K562 (cell line): ENCODE data around the gene ZBTB22. TPM values are rescaled to one million over a fixed set of nuclear protein-coding genes. Genes with fewer than 3 reads are reported as not detected.

Source experiments
- CUX1 ChIP-seq: fragments of 200-800 bp; sonication (Bioruptor generic); IDR thresholded peaks from 2 replicates; pipeline ENCODE4 v1.6.1; 2016; ENCODE audit warnings: missing genetic modification characterization, missing compliant biosample characterization
- E2F3 ChIP-seq: fragments of 250-450 bp; sonication (Bioruptor Pico); IDR thresholded peaks from 2 replicates; pipeline ENCODE4 v1.4.0; 2020; ENCODE audit warnings: mild to moderate bottlenecking
- HIVEP1 ChIP-seq: fragments of 250-450 bp; sonication (Bioruptor Pico); IDR thresholded peaks from 2 replicates; pipeline ENCODE4 v1.4.0; 2020; ENCODE audit warnings: mild to moderate bottlenecking
- MTA3 ChIP-seq: fragments of 450-650 bp; formaldehyde crosslinking; IDR thresholded peaks from 2 replicates; pipeline ENCODE4 v1.6.1; 2017; ENCODE audit warnings: mild to moderate bottlenecking, borderline replicate concordance
- NFIC ChIP-seq: fragments of 450-650 bp; IDR thresholded peaks from 2 replicates; pipeline ENCODE4 v1.6.1; 2017; ENCODE audit warnings: mild to moderate bottlenecking, inconsistent platforms
- PHF21A ChIP-seq: fragments of 450-650 bp; IDR thresholded peaks from 2 replicates; pipeline ENCODE4 v1.6.1; 2017; ENCODE audit warnings: low read depth, borderline replicate concordance
- RFX7 ChIP-seq: fragments of 250-450 bp; sonication (Bioruptor Pico); IDR thresholded peaks from 2 replicates; pipeline ENCODE4 v1.5.1; 2021; ENCODE audit warnings: mild to moderate bottlenecking
- STAT5B ChIP-seq: fragments of 250-450 bp; sonication (Bioruptor Pico); IDR thresholded peaks from 2 replicates; pipeline ENCODE4 v1.8.0; 2021; ENCODE audit warnings: mild to moderate bottlenecking, inconsistent platforms
- ZNF24 ChIP-seq: fragments of 450-650 bp; IDR thresholded peaks from 2 replicates; pipeline ENCODE4 v1.6.1; 2016
- ZNF695 ChIP-seq: fragments of 450-650 bp; formaldehyde crosslinking; IDR thresholded peaks from 2 replicates; pipeline ENCODE4 v1.4.0; 2020; ENCODE audit warnings: mild to moderate bottlenecking, moderate library complexity
- ZNF780A ChIP-seq: fragments of 250-450 bp; sonication (Bioruptor Pico); IDR thresholded peaks from 2 replicates; pipeline ENCODE4 v1.5.0; 2021; ENCODE audit warnings: mild to moderate bottlenecking
- polyA plus RNA-seq, 8 experiments: library from polyadenylated mRNA; depleted of rRNA in 4 of 8; stranded (reverse) in 5 of 8; unstranded in 3 of 8; fragments of >200 nt; fragmentation: Nextera tagmentation in 2 of 8; fragmentation: Illumina TruSeq in 1 of 8; extraction: Ambion mirVana in 2 of 8; extraction: Trizol in 1 of 8; gene quantifications; 2 replicates each; pipeline versions ENCODE4 v1.2.1 to v1.2.3, GENCODE V29; 2011 to 2014; ENCODE audit warnings: inconsistent platforms in 1 of 8, missing spikeins in 1 of 8
- total RNA-seq, 7 experiments: library from RNA; depleted of rRNA in 6 of 7; stranded (reverse); fragments of >200 nt in 6 of 7; fragmentation: Illumina TruSeq in 2 of 7; extraction: Trizol in 2 of 7; gene quantifications; 2 replicates each; pipeline versions ENCODE4 v1.2.1 to v1.2.3, GENCODE V29; 2011 to 2021; ENCODE audit warnings: low replicate concordance in 1 of 7
- TF ChIP-seq, protein P1 (sequence below): IDR thresholded peaks from 2 replicates; pipeline ENCODE4 v1.6.1; 2016; ENCODE audit warnings: missing genetic modification characterization, missing compliant biosample characterization
- TF ChIP-seq, protein P2 (sequence below), 2 experiments: IDR thresholded peaks; 2 replicates each; pipeline ENCODE4 v1.6.1; 2011; ENCODE audit warnings: borderline replicate concordance in 1 of 2, control low read depth in 1 of 2, low read depth in 1 of 2, low read length in 1 of 2, mild to moderate bottlenecking in 1 of 2, mixed read lengths in 1 of 2, moderate library complexity in 1 of 2; ENCODE audit not compliant: insufficient read depth in 1 of 2, insufficient read length in 1 of 2, poor library complexity in 1 of 2, severe bottlenecking in 1 of 2; ENCODE audit errors: extremely low read depth in 1 of 2
- TF ChIP-seq, protein P3 (sequence below): fragments of 250-450 bp; sonication (Bioruptor Pico); IDR thresholded peaks from 2 replicates; pipeline ENCODE4 v1.4.0; 2020; ENCODE audit warnings: mild to moderate bottlenecking, moderate library complexity, borderline replicate concordance
- TF ChIP-seq, protein P4 (sequence below): fragments of 450-650 bp; IDR thresholded peaks from 2 replicates; pipeline ENCODE4 v1.6.1; 2016; ENCODE audit warnings: antibody characterized with exemption

The ZBTB22 gene
- total and polyA plus RNA-seq, 9 of the 15 experiments (the other 6 are each of a cell fraction or from before 2014, with no cell fraction given): 0.21 to 11.9 (median 7.1) TPM

DNA sequence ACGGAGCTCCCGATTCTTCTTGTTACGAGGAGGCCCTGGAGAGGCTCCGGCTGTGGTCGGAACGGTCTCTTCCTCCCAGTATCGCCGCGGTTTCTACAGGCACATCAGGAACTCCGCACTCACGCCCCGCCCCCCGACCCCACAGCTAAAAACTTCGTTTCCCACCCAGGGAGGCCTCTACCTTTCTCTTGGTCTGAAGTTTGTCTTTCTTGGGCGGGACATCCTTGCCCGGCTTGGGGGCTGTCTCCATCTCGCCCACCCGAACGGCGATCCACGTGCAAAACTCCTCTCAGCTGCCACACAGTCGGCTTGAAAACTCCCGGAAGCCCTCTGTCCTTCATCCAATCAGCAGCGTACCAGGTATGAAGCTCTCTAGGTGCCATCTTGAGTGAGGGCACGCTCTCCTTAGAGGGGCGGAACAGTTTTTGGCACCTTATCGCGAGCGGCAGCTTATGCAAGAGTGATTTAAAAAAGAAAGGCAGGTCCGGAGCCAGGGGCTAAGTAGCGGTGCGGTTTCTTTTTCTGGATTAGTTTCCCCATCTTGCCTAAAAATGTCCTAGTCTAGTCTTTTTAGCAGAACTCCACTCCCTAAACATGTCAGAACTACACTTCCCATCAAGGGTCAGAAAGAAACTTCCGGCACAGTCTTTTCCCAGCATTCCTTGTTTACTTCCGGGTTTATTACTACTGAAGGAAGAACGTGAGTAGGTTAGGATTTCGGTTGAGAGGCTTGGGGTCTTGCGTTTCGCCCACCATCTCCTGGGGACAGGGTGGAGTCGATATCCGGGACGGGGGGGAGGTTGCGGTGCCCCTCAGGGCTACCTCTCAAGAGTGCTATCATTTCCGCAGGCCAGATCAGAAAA lies 28.4 kb downstream of the ZBTB22 start, which contains the start of the genes PFDN6 and WDR46 (continued):
- TF ChIP-seq MTA3 (peak; percentile 35; the same call in 1 of the 2 replicates), ZNF780A (no peak), NFIC (peak; percentile 12; the same call in 1 of the 2 replicates), ZNF24 (no peak), PHF21A (no peak), E2F3 (CRISPR knock-in tag) (no peak), ZNF695 (CRISPR knock-in tag) (no peak), HIVEP1 (CRISPR knock-in tag) (no peak), STAT5B (CRISPR knock-in tag) (no peak), CUX1 (CRISPR knock-in tag) (no peak), RFX7 (CRISPR knock-in tag) (no peak)
- TF ChIP-seq, protein P1, sequence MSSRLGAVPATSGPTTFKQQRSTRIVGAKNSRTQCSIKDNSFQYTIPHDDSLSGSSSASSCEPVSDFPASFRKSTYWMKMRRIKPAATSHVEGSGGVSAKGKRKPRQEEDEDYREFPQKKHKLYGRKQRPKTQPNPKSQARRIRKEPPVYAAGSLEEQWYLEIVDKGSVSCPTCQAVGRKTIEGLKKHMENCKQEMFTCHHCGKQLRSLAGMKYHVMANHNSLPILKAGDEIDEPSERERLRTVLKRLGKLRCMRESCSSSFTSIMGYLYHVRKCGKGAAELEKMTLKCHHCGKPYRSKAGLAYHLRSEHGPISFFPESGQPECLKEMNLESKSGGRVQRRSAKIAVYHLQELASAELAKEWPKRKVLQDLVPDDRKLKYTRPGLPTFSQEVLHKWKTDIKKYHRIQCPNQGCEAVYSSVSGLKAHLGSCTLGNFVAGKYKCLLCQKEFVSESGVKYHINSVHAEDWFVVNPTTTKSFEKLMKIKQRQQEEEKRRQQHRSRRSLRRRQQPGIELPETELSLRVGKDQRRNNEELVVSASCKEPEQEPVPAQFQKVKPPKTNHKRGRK (tag): no peak
- TF ChIP-seq, protein P2, sequence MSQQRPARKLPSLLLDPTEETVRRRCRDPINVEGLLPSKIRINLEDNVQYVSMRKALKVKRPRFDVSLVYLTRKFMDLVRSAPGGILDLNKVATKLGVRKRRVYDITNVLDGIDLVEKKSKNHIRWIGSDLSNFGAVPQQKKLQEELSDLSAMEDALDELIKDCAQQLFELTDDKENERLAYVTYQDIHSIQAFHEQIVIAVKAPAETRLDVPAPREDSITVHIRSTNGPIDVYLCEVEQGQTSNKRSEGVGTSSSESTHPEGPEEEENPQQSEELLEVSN (IDR thresholded peaks at IDR 0.05; ENCODE audit: borderline replicate concordance in 1 of 2, extremely low read depth in 1 of 2, insufficient read depth in 1 of 2, insufficient read length in 1 of 2, low read depth in 1 of 2, low read length in 1 of 2, poor library complexity in 1 of 2, severe bottlenecking in 1 of 2): peak in 1 of 2 experiments; percentile 13
- TF ChIP-seq, protein P3, sequence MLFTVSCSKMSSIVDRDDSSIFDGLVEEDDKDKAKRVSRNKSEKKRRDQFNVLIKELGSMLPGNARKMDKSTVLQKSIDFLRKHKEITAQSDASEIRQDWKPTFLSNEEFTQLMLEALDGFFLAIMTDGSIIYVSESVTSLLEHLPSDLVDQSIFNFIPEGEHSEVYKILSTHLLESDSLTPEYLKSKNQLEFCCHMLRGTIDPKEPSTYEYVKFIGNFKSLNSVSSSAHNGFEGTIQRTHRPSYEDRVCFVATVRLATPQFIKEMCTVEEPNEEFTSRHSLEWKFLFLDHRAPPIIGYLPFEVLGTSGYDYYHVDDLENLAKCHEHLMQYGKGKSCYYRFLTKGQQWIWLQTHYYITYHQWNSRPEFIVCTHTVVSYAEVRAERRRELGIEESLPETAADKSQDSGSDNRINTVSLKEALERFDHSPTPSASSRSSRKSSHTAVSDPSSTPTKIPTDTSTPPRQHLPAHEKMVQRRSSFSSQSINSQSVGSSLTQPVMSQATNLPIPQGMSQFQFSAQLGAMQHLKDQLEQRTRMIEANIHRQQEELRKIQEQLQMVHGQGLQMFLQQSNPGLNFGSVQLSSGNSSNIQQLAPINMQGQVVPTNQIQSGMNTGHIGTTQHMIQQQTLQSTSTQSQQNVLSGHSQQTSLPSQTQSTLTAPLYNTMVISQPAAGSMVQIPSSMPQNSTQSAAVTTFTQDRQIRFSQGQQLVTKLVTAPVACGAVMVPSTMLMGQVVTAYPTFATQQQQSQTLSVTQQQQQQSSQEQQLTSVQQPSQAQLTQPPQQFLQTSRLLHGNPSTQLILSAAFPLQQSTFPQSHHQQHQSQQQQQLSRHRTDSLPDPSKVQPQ: no peak
- TF ChIP-seq, protein P4, sequence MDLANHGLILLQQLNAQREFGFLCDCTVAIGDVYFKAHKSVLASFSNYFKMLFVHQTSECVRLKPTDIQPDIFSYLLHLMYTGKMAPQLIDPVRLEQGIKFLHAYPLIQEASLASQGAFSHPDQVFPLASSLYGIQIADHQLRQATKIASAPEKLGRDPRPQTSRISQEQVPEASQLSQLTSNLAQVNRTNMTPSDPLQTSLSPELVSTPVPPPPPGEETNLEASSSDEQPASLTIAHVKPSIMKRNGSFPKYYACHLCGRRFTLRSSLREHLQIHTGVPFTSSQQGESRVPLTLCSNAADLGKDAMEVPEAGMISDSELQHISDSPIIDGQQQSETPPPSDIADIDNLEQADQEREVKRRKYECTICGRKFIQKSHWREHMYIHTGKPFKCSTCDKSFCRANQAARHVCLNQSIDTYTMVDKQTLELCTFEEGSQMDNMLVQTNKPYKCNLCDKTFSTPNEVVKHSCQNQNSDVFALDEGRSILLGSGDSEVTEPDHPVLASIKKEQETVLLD: no peak
